Breast epithelium (tissue), 4 donors: ENCODE data around the gene SPATA3. TPM values are rescaled to one million over a fixed set of nuclear protein-coding genes. Genes with fewer than 3 reads are reported as not detected.
A peak's percentile ranks its signal among the peaks of the same experiment; 100 is the strongest.

Source experiments
- DNase-seq, 2 donors: peaks; one replicate each; pipeline ENCODE4 v3.0.0-alpha.2; 2019; ENCODE audit warnings: low spot score in 2 of 2
- H3K27ac ChIP-seq, 2 donors: fragments of 200-600 bp; sonication (generic) in 1 of 2; one replicate each; pipeline ENCODE4 v1.5.1; 2016 to 2019; ENCODE audit warnings: mild to moderate bottlenecking in 1 of 2
- H3K27me3 ChIP-seq, 2 donors: fragments of 200-600 bp; sonication (generic) in 1 of 2; one replicate each; pipeline versions ENCODE4 v1.5.1 to v1.6.0; 2017 to 2019; ENCODE audit warnings: control low read depth in 1 of 2, mild to moderate bottlenecking in 1 of 2
- H3K36me3 ChIP-seq: fragments of 200-600 bp; one replicate; pipeline ENCODE4 v1.5.1; 2019
- H3K4me1 ChIP-seq, 2 donors: fragments of 200-600 bp; sonication (generic); one replicate each; pipeline ENCODE4 v1.5.1; 2016 to 2019; ENCODE audit warnings: control low read depth in 1 of 2
- H3K4me3 ChIP-seq, 3 donors: fragments of 200-600 bp; sonication (generic); 1 replicate in 2 of 3; 2 replicates in 1 of 3; pipeline ENCODE4 v1.5.1; 2016 to 2019; ENCODE audit warnings: mild to moderate bottlenecking in 3 of 3, moderate library complexity in 2 of 3
- H3K9me3 ChIP-seq, 2 donors: fragments of 200-600 bp; sonication (generic) in 1 of 2; one replicate each; pipeline ENCODE4 v1.5.1; 2016 to 2019; ENCODE audit warnings: control low read depth in 1 of 2
- POLR2A ChIP-seq: fragments of 450-650 bp; IDR thresholded peaks from one replicate; pipeline ENCODE4 v1.6.1; 2016; ENCODE audit warnings: antibody characterized with exemption, mild to moderate bottlenecking, moderate library complexity
- POLR2AphosphoS5 ChIP-seq, 3 donors: sonication (generic); formaldehyde crosslinking; IDR thresholded peaks; one replicate each; pipeline ENCODE4 v1.6.1; 2017; ENCODE audit warnings: antibody characterized with exemption in 3 of 3
- intact Hi-C: fragments of 100-400 bp; cut with DNase I; formaldehyde crosslinking; loops from one replicate; pipeline ENCODE4 v1.15.1; 2023; ENCODE audit warnings: low total_unique reads
- total RNA-seq, 3 donors: library from RNA; depleted of rRNA; stranded (reverse); fragments of >200 nt; gene quantifications; one replicate each; pipeline ENCODE4 v1.1.0, GENCODE V29; 2016
- TF ChIP-seq, protein P1 (sequence below), 3 donors: fragments of 450-650 bp; IDR thresholded peaks; one replicate each; pipeline ENCODE4 v1.5.1; 2016 to 2017; ENCODE audit warnings: antibody characterized with exemption in 3 of 3, mild to moderate bottlenecking in 3 of 3, moderate library complexity in 3 of 3

The SPATA3 gene
- total RNA-seq, 3 donors from 2014 or later: not detected

DNA sequence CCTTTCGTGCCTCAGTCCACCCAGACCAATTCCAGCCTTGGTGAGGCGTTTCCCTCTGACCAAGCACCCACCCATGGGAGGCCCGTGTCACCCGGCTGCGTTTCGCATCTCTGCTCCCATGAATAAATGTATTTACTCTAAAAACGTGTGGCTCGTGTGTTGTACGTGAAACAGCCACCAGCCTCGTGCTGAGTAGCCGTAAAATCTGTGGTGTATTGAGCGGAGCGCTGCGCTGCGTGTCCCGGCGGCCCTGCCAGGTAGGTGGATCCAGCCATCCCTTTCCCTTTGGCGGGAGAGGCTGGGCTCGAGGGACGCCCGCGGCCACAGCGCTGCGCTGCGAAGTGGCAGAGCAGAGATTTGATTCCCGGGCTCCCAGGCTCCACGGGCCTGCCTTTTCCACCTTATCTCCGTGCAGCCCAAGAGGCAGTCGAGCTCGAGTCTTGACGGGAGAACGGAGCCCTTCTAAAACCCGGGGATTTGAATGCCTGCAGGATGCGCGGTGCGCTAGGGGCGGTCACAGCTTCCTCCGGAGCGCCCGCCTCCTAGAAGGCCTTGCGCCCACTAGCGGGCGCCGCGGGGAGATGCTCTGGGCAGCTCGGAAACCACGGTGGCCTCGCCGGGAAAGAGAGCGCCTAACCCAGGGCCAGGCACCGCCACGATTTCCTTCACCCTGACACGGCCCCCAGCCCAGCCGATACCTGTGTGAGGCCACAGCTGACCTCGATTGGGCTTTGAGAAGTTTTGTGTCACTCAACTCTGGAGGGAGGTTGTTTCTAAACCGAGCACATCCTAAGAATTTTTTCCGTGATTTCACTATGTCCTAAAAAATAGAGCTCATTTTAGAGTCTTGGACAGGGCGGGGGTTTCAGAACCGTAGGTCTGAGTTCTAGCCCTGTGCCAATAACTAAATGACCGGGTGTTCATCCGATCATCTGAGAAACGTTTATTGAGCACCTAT, 56.9 kb downstream of the SPATA3 start:
- Histone ChIP-seq H3K36me3 (no peaks in the 10 kb centered on the region), H3K27me3 (no peaks in the 10 kb centered on the region), H3K9me3 (no peaks in the 10 kb centered on the region), H3K27ac (peak overlapping the region in 1 of 2 donors; percentile 78), H3K4me1 (peaks cover 0 to 8% of the 10 kb centered on the region in 2 donors), H3K4me3 (peak overlapping the region; percentile 59 to 79 (median 65))
- intact Hi-C loops: no loop called here
- peak; percentile 55 to 79 for DNase-seq
- TF ChIP-seq, protein P1, sequence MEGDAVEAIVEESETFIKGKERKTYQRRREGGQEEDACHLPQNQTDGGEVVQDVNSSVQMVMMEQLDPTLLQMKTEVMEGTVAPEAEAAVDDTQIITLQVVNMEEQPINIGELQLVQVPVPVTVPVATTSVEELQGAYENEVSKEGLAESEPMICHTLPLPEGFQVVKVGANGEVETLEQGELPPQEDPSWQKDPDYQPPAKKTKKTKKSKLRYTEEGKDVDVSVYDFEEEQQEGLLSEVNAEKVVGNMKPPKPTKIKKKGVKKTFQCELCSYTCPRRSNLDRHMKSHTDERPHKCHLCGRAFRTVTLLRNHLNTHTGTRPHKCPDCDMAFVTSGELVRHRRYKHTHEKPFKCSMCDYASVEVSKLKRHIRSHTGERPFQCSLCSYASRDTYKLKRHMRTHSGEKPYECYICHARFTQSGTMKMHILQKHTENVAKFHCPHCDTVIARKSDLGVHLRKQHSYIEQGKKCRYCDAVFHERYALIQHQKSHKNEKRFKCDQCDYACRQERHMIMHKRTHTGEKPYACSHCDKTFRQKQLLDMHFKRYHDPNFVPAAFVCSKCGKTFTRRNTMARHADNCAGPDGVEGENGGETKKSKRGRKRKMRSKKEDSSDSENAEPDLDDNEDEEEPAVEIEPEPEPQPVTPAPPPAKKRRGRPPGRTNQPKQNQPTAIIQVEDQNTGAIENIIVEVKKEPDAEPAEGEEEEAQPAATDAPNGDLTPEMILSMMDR (IDR thresholded peaks at IDR 0.05): peak; percentile 45 to 79 (median 73)
- TF ChIP-seq POLR2A (no peak), POLR2AphosphoS5 (IDR thresholded peaks at IDR 0.05) (peak in 1 of 3 donors; percentile 11)

DNA sequence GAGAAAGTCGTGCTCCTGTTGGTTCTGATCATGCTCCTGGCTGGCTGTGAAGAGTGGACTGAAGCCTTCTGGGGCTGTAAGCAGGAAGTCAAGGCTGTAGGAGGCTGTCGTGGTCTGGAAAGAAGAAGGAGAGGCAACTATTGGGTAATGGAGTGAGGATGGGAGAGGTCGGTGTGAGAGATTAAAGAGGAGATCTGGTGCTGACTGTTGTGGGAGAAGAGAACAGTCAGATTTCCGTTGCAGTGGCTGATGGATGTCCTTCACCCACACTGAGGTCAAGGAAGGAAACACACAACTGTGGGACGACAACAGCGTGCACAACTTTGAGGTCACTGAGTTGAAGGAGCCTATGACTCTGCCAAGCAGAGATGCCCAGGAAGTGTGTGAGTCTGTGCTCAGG, 57.9 kb downstream of the SPATA3 start:
- intact Hi-C loops: no loop called here
- no peak for DNase-seq
- Histone ChIP-seq H3K9me3 (no peaks in the 10 kb centered on the region), H3K27me3 (no peaks in the 10 kb centered on the region), H3K4me1 (peaks cover 0 to 16% of the 10 kb centered on the region in 2 donors), H3K36me3 (no peaks in the 10 kb centered on the region), H3K27ac (no peak overlapping the region), H3K4me3 (no peak overlapping the region)
- TF ChIP-seq POLR2A (no peak), POLR2AphosphoS5 (IDR thresholded peaks at IDR 0.05) (no peak)
- TF ChIP-seq, protein P1 (IDR thresholded peaks at IDR 0.05): no peak

DNA sequence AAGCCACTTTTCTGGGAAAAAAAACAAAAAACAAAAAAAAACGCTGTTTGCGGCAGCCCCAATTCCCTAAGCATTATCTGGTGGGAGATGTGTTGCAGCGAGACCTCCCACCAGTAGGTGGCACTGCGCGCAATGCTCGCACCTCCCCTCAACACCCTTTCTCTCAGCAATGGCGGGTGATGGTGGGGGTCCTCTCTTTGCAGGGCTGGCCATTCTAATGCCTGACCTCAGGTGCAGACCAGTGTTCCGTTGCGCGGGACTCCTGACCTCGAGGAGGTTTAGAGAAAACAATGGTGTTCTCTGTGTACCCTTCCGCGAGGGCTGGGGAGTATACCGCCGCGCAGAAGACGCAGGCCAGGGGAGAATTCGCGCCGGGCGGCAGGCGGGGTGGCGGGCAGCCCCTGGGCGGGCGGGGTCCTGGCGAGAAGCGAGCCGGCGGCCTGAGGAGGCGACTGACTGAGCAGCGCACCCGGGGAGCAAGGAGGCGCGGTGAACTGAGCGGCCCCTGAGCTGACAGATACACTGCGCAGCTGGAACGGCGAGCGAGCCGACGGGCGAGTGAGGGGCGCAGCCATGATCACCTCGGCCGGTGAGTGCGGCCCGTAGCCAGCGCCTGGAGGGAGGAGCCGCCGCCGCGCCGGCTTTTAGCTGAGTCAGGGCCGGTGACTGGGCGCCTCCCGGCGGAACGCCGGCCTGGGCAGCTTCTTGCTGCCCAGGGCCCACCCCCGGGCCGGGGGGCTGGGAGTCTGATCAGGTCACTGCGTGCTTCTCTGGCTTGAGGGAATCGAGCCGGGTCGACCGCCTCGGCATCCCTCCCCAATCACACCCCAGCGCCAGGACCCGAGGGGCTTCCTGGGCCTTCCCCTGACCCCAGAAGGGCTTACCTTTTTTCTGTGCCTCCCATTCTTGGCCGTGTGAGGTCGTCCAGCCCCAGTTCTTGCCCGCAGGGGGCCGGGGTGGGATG, 60.8 kb downstream of the SPATA3 start, which contains the start of gene PSMD1:
Gene PSMD1, plus strand, starts transcription at position 415 of the 964 bp plus-strand sequence. Its CDS starts 159 bp downstream, at position 574.
- Histone ChIP-seq H3K4me3 (peak within 1 kb of the TSS; percentile 80 to 99 (median 99)), H3K9me3 (no peaks in the 10 kb centered on the region), H3K27me3 (no peaks in the 10 kb centered on the region), H3K27ac (peak within 1 kb of the TSS; percentile 91 to 95), H3K36me3 (no peaks in the 10 kb centered on the region), H3K4me1 (peaks cover 0 to 15% of the 10 kb centered on the region in 2 donors)
- TF ChIP-seq POLR2A (no peak), POLR2AphosphoS5 (IDR thresholded peaks at IDR 0.05) (peak; percentile 71 to 89 (median 74))
- TF ChIP-seq, protein P1 (IDR thresholded peaks at IDR 0.05): peak; percentile 88 to 91 (median 91)
- DNase-seq: peak; percentile 87 to 91
- intact Hi-C loops: no loop called here

DNA sequence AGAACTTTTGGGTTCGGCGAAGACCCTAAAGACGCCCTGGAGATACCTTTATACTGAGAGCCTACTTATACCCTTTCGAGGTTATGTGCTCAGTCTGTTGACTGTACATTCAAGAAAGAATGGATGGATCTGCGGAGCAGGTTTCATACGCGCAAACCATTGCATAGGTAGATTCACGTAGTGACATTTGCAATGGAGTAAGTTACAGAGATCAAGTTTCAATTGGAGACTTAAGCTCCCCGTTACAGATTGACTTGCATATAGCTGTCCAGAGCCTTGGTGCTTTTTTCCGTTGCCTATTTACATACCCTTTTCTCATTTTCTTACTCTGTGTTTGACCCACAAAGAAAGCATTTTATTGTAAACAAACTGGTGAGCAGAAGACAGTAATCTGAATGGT, 61.7 kb downstream of the SPATA3 start:
- H3K27me3 ChIP-seq: no peaks in the 10 kb centered on the region
- intact Hi-C loops: no loop called here
- no peak for DNase-seq
- H3K9me3 ChIP-seq: no peaks in the 10 kb centered on the region
- H3K27ac ChIP-seq: peak overlapping the region in 1 of 2 donors; percentile 91
- peak overlapping the region; percentile 80 to 99 (median 99) for H3K4me3 ChIP-seq
- TF ChIP-seq POLR2AphosphoS5 (IDR thresholded peaks at IDR 0.05): no peak
- TF ChIP-seq, protein P1 (IDR thresholded peaks at IDR 0.05): no peak
- no peak for TF ChIP-seq POLR2A
- no peaks in the 10 kb centered on the region for H3K36me3 ChIP-seq
- peaks cover 0 to 15% of the 10 kb centered on the region in 2 donors for H3K4me1 ChIP-seq

Other genes starting within 250 kb of the SPATA3 start
- gene ITM2C, start 131.2 kb upstream of the SPATA3 start, total RNA-seq: 10 to 100 TPM; 24.5 to 46.2 (median 36.3) TPM
- gene GPR55, start 70.9 kb upstream of the SPATA3 start, total RNA-seq: under 1 TPM in 2 of 3 donors, not detected in 1; 0.16 to 0.44 TPM
- gene C2orf72, start 41.4 kb downstream of the SPATA3 start, total RNA-seq: 1 to 10 TPM in 2 of 3 donors, under 1 TPM in 1; 0.16 to 7.2 (median 1.3) TPM
- 10 to 100 TPM; 63.8 to 73.0 (median 69.2) TPM for gene PSMD1, start 60.7 kb downstream of the SPATA3 start, total RNA-seq
- gene HTR2B, start 128.9 kb downstream of the SPATA3 start, total RNA-seq: 1 to 10 TPM in 1 of 3 donors, under 1 TPM in 2; 0.29 to 1.4 (median 0.98) TPM
- 10 to 100 TPM in 2 of 3 donors, 1 to 10 TPM in 1; 4.0 to 20.8 (median 18.0) TPM for gene ARMC9, start 202.5 kb downstream of the SPATA3 start, total RNA-seq